SU-DHL-6 (cell line): ENCODE results near the gene ZNF655.

Experiments
- H2AFZ ChIP-seq: fragments of 200-600 bp; sonication (generic); 2 replicates; pipeline ENCODE4 v1.6.1; 2014; ENCODE audit warnings: low read depth, mild to moderate bottlenecking, moderate library complexity, mixed read lengths, antibody characterized with exemption, low read length; ENCODE audit not compliant: severe bottlenecking
- H3F3A ChIP-seq: fragments of 200-600 bp; shearing (Covaris generic); 2 replicates; pipeline ENCODE4 v1.6.0; 2016; ENCODE audit warnings: antibody characterized with exemption, mild to moderate bottlenecking; ENCODE audit not compliant: insufficient read depth
- H3K27ac ChIP-seq: fragments of 200-600 bp; sonication (generic); 2 replicates; pipeline ENCODE4 v1.5.1; 2016; ENCODE audit warnings: low read depth, mild to moderate bottlenecking, low read length, moderate library complexity, mixed read lengths
- H3K27me3 ChIP-seq: fragments of 200-600 bp; sonication (generic), shearing (Covaris generic); 2 replicates; pipeline ENCODE4 v1.6.0; 2014; ENCODE audit warnings: mild to moderate bottlenecking, low read length
- H3K36me3 ChIP-seq: fragments of 200-600 bp; sonication (generic); 2 replicates; pipeline ENCODE4 v1.6.1; 2014; ENCODE audit warnings: mild to moderate bottlenecking, low read length, mixed read lengths
- H3K4me2 ChIP-seq: fragments of 300-600, 200-600 bp; shearing (Covaris generic), sonication (generic); 2 replicates; pipeline ENCODE4 v1.6.0; 2014; ENCODE audit warnings: low read length, low read depth, mild to moderate bottlenecking; ENCODE audit not compliant: poor library complexity, severe bottlenecking
- H3K4me3 ChIP-seq: fragments of 200-600 bp; sonication (generic); 2 replicates; pipeline ENCODE4 v1.5.1; 2014; ENCODE audit warnings: antibody characterized with exemption, low read length, mild to moderate bottlenecking, mixed read lengths; ENCODE audit not compliant: insufficient read depth, poor library complexity, severe bottlenecking
- H3K79me2 ChIP-seq: fragments of 200-600 bp; sonication (generic); 2 replicates; pipeline ENCODE4 v1.6.1; 2014; ENCODE audit warnings: mild to moderate bottlenecking, low read length, moderate library complexity; ENCODE audit not compliant: insufficient read depth
- H3K9ac ChIP-seq: fragments of 200-600 bp; sonication (generic); 2 replicates; pipeline ENCODE4 v1.7.0; 2014; ENCODE audit warnings: mild to moderate bottlenecking, low read length
- H3K9me2 ChIP-seq: fragments of 200-600 bp; sonication (generic); replicated peaks from 2 replicates; pipeline ENCODE4 v1.6.1; 2014; ENCODE audit warnings: low read length; ENCODE audit not compliant: insufficient read depth
- H3K9me3 ChIP-seq: fragments of 200-600 bp; sonication (generic); 2 replicates; pipeline ENCODE4 v1.6.1; 2014; ENCODE audit warnings: low read length, mixed read lengths; ENCODE audit not compliant: insufficient read depth
- H4K20me1 ChIP-seq: fragments of 200-600 bp; sonication (generic); 2 replicates; pipeline ENCODE4 v1.6.1; 2014; ENCODE audit warnings: low read depth, mild to moderate bottlenecking, antibody characterized with exemption, low read length, moderate library complexity, mixed read lengths
- EZH2phosphoT487 ChIP-seq: fragments of 200-600 bp; sonication (generic), shearing (Covaris generic); conservative IDR thresholded peaks from 2 replicates; pipeline ENCODE4 v1.6.1; 2018; ENCODE audit warnings: mild to moderate bottlenecking, antibody characterized with exemption, low read length, moderate library complexity, mixed read lengths
- TF ChIP-seq, protein P1 (sequence below): fragments of 200-600 bp; sonication (generic); IDR thresholded peaks from one replicate; pipeline ENCODE4 v1.5.1; 2017; ENCODE audit warnings: antibody characterized with exemption, mild to moderate bottlenecking, low read length, moderate library complexity; ENCODE audit not compliant: insufficient read depth, poor library complexity, severe bottlenecking

Gene ZNF655

DNA sequence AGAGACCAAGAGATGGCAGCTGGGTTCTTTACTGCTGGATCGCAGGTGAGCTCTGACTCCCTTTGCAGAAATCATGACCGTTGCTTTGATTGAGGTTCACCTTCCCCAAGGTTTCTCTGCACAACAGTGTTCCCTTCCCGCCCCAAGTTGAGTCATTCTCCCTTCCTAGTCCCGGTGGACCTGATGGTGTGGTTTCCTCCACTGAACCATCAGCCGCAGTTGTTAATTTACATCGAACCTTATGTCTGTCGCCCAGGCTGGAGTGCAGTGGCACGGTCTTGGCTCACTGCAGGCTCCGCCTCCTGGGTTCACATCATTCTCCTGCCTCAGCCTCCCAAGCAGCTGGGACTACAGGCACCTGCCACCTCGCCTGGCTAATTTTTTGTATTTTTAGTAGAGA lies 64.2 kb downstream of the ZNF655 start:
- H3K36me3 ChIP-seq: peaks cover 14% of the 10 kb centered on the region

DNA sequence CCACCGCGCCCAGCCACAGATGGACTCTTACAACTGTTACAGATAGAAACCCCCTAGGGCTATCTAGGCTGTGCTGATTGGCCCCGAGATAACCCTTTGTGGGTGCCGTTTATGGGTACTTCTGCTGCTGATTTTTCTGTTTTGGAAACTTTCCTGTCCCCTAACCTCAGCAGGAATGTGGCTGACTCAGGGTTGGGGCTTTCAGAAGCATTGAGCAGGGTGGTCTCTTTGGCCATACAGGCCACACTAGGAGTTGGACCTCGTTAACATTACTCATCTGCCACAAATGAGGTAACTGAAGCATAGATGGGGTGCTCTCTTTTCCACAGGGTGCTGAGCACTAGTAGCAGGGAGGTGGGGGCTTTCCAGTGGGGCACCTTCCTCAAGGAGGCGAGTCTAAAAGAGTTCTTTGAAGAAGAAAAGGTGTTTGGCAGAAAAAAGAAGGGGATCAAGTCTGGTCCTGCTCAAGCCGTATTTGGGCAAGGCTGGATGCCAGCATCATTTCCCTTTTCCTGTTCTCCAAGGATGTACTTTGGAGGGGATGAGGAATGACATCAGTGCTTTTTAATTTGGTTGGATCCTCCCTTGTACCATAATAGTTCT lies 64.8 kb downstream of the ZNF655 start:
- no peak overlapping the region for H3K27ac ChIP-seq
- TF ChIP-seq, protein P1, sequence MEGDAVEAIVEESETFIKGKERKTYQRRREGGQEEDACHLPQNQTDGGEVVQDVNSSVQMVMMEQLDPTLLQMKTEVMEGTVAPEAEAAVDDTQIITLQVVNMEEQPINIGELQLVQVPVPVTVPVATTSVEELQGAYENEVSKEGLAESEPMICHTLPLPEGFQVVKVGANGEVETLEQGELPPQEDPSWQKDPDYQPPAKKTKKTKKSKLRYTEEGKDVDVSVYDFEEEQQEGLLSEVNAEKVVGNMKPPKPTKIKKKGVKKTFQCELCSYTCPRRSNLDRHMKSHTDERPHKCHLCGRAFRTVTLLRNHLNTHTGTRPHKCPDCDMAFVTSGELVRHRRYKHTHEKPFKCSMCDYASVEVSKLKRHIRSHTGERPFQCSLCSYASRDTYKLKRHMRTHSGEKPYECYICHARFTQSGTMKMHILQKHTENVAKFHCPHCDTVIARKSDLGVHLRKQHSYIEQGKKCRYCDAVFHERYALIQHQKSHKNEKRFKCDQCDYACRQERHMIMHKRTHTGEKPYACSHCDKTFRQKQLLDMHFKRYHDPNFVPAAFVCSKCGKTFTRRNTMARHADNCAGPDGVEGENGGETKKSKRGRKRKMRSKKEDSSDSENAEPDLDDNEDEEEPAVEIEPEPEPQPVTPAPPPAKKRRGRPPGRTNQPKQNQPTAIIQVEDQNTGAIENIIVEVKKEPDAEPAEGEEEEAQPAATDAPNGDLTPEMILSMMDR: no peak
- no peak for TF ChIP-seq EZH2phosphoT487
- no peaks in the 10 kb centered on the region for H3F3A ChIP-seq
- peaks cover 14% of the 10 kb centered on the region for H3K36me3 ChIP-seq
- no peak overlapping the region for H2AFZ ChIP-seq
- H3K4me2 ChIP-seq: no peak overlapping the region
- H3K9me2 ChIP-seq: no peaks in the 10 kb centered on the region
- H3K9ac ChIP-seq: no peak overlapping the region
- no peaks in the 10 kb centered on the region for H3K27me3 ChIP-seq
- 0 out of 2 replicates have a peak, but pooled peaks cover under 1% of the 10 kb centered on the region for H3K79me2 ChIP-seq
- H3K9me3 ChIP-seq: no peaks in the 10 kb centered on the region
- no peak overlapping the region for H3K4me3 ChIP-seq
- H4K20me1 ChIP-seq: no peaks in the 10 kb centered on the region

More for the DNA sequence above, 64.2 kb downstream of the ZNF655 start:
- peaks cover 6% of the 10 kb centered on the region for H3K79me2 ChIP-seq
- no peak overlapping the region for H3K4me2 ChIP-seq
- TF ChIP-seq, protein P1: no peak
- no peak for TF ChIP-seq EZH2phosphoT487
- H3K27ac ChIP-seq: no peak overlapping the region
- no peaks in the 10 kb centered on the region for H3K9me3 ChIP-seq
- H3K9me2 ChIP-seq: no peaks in the 10 kb centered on the region
- no peaks in the 10 kb centered on the region for H3F3A ChIP-seq
- H3K27me3 ChIP-seq: no peaks in the 10 kb centered on the region
- no peak overlapping the region for H3K9ac ChIP-seq
- no peak overlapping the region for H2AFZ ChIP-seq
- no peak overlapping the region for H3K4me3 ChIP-seq
- no peaks in the 10 kb centered on the region for H4K20me1 ChIP-seq

DNA sequence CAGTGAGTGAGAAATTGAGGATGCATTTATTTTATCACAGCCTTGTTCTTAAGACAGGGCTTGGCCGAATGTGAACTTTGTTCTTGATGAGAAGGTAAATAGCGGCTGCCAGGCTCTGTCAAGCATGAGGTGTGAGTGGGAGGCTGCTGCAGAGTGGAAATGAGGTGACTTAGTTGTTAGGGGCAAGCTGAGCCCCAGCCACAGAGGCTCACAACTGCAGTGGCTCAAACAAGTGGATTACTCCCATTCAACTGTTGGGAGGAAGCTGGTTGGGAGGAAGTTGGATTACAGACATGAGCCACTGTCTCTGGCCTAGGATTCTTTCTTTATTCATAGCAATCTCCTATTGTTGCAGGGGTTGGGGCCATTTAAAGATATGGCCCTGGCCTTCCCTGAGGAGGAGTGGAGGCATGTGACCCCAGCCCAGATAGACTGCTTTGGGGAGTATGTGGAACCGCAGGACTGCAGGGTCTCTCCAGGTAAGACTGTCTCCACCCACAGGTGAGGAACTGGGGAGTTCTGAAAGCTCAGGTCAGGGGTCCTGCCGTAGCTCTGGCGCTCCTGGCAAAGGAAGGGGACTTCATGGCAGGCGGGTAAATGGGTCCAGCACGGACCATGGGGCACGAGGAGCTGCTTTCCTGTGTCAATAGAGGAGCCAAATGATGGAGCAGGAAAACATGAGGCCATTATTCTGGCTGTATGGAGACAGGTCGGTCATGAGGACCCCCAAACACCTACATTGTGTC lies 65.4 kb downstream of the ZNF655 start:
- Histone ChIP-seq H3K9ac (no peak overlapping the region), H3K9me2 (no peaks in the 10 kb centered on the region), H3K36me3 (peaks cover 10% of the 10 kb centered on the region), H3F3A (no peaks in the 10 kb centered on the region), H3K79me2 (no peaks in the 10 kb centered on the region), H2AFZ (no peak overlapping the region), H4K20me1 (no peaks in the 10 kb centered on the region), H3K27ac (no peak overlapping the region), H3K27me3 (no peaks in the 10 kb centered on the region), H3K9me3 (no peaks in the 10 kb centered on the region), H3K4me2 (no peak overlapping the region), H3K4me3 (no peak overlapping the region)
- no peak for TF ChIP-seq EZH2phosphoT487
- TF ChIP-seq, protein P1: no peak
